NCI-H128 (cell line): ENCODE data around the gene ITGB1.
"Not testable (repeated sequence)": the region's sequence is repeated elsewhere in the genome, so short reads cannot be mapped to it uniquely, and the experiment has no call there.

Source experiments
- DNase-seq: peaks from one replicate; lab custom pipeline; 2025; ENCODE audit not compliant: unreplicated experiment; lab: John Stamatoyannopoulos, UW

Gene ITGB1

DNA sequence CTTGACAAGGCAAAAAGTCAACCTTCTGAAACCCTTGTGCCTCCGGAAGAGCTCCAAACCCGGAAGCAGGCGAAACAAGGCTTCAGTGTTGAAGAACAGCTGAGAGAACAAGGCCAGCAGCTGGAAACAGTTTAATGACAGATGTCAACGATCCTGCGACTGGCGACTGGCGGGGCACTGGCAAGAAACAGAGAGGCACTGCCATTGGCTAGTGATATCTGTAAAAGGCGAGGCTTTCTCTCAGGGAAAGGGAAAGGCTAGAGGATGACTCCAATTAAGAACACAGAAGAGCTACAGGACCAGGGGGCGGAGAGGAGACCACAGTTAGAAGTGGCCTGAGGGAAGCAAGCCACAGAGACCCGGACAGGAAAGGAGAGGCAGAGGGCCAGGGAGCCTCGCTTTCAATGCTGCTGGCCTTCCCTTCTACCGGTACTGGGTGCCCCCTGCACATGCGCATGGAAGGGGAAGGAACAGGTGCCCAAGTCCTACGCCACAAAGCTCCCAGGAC, 19.4 kb downstream of the ITGB1 start:
- DNase-seq, result no peak

DNA sequence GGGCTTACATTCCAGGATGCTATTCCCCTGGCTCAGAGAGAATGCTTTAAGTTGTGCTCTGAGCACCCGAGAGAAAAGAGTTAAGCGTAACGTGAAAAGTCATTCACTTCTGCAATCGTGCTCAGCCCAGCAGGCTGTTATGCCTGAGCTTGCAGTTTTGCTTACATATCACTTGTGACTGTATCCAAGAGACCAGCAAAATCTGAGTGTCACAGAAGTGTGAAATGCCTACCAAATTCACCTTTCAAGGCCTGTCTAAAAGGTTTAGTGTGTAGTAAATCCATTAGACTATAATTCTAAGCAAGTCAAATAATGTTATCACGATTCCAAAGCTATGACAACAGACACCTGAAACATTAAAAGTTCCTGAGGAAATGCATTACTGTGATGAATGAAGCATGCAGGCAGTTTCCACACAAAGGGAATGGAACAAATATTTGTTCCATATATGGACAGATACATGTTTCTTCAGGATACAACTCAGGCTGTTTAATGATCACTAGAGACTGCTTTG, 20.1 kb downstream of the ITGB1 start:
- DNase-seq, result no peak

DNA sequence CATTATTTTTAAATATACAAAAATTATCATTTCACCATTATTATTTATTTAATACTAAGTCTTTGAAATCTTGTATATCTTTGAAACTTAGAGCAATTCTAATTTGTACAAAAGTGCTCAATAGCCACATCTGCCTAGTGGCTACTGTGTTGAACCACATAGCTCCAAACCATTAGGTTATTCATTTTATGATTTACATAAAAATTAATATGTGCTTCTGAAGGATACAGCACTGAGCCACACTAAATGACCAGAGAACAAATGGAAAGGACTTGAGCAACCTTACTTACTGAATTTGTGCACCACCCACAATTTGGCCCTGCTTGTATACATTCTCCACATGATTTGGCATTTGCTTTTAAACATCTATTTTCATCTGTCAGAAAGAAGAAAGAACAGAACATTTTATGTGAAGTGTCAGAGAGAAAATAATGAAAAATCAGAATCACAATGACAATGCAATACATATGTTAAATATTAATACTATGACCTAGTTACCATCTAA, 25.8 kb downstream of the ITGB1 start:
- no peak for DNase-seq

- no peak for DNase-seq
Observed at GRCh38 chr10:32931593-32931992, 26.4 kb downstream of the ITGB1 start.

DNA sequence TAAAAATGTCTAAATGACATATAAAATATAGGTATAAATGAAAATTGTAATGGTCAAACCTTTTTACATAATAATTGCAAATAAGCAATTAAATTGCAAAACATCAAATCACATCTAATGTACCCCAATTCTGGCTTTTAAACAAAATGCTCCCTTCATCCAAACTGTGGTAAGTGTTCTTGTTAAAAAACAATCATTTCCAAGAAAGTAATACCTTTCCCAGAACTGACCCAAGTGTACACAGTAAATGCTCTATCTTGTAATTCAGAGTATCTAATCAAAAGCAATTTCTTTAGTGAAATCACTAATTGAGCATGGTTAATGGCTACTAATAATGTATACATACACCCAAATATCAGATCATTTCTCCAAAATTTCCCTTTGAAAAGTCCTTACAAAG, 28.0 kb downstream of the ITGB1 start:
- no peak for DNase-seq

DNA sequence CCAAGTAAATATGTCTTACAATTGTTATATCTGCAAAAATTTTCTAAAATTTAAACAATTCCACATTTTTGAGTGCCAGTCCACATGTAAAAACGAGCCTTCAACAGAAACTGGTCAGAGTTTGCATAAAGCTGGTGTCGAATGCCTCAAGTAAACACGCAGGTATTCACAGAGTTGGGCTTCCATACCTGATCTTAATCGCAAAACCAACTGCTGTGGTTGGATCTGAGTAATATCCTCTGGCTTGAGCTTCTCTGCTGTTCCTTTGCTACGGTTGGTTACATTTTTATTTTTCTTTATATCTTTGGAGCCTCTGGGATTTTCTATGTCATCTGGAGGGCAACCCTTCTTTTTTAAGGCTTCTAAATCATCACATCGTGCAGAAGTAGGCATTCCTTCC, 28.4 kb downstream of the ITGB1 start:
- DNase-seq, result no peak

GRCh38 chr10:32927750-32928149, 30.3 kb downstream of the ITGB1 start:
- no peak for DNase-seq

DNA sequence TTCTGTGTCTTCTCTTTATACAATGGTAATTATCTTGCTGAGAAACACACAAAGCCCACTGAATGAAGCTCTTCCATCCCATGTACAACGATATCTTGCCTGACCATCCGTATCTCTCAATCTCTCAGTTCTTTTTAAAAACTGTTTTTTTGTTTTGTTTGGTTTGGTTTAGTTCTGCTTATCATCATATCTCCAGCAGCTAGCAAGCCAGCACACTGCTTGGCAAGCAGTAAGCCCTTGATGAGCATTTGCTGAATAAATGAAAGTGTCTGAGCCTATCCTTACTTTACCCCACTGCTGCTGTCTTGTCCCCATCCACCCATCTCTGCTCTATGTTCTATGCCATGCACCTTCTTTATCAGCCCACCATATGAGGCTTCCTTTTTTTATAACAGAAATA, 34.2 kb downstream of the ITGB1 start:
- DNase-seq, result no peak

DNA sequence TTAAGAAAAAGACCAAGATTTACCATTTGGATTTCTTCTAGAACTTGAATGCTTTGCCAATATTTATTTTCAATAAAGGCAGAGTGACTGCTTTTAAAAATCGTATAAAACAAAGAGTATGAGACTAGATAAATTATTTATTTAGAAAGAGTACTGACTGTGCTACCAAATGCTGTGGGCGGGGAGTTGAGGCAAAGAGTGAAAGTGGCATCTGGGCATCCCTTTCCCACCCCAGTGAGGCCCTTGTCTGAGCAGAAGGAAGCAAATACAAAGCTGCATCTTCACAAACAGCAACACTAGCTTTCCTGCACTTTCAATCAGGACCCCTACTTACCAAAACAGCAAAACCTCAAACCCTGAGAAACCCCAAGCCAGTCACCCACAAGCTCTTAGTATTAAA, 34.9 kb downstream of the ITGB1 start:
- no peak for DNase-seq

DNA sequence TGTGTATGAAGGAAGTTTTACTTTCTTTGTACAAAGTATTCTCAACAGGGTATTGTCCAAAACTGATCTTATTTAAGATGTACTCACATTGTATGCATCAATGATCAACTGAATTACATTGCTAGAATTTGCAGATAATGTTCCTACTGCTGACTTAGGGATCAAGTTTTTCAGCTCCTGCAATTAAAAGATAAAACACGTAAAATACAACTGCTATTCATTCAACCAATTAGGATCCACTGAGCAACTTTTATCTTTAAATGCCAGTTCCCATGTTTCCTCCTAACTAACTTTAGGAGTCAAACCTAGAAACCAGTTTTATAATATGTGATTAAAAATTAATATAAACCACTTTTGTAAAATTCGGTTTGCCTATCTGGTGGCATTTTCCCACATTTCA, 35.9 kb downstream of the ITGB1 start:
- DNase-seq, result no peak

DNA sequence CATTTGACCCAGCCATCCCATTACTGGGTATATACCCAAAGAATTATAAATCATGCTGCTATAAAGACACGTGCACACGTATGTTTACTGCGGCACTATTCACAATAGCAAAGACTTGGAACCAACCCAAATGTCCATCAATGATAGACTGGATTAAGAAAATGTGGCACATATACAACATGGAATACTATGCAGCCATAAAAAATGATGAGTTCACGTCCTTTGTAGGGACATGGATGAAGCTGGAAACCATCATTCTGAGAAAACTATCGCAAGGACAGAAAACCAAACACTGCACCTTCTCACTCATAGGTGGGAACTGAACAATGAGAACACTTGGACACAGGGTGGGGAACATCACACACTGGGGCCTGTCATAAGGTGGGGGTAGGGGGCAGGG, 40.2 kb downstream of the ITGB1 start:
- DNase-seq, result not testable (repeated sequence)

DNA sequence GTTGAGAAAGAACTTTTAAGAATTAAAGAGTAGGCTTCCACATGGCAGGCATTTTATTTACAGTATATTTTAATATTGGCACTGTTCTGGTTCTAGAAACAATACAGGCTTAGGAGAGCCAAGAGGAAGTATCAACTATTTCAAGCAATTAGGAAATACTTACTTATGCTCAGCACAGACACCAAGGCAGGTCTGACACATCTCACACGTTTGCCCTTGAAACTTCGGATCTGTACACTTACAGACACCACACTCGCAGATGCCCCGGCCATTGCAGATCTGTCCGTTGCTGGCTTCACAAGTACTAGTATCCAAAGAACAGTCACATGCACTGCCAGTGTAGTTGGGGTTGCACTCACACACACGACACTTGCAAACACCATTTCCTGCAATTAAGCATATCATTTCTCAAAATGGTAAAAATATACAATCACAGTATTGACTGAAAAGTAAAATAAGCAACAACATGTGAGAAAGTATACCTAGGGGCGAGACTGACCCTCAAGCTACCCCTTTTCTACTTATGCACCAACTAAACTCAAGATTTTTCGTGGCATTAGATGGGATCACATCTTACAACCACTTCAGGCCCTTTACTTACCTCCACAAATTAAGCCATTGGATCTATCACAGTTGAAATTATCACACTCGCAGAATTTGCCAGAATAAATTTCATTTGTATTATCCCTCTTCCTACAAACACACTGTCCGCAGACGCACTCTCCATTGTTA, 46.6 kb downstream of the ITGB1 start:
- DNase-seq, result no peak

DNA sequence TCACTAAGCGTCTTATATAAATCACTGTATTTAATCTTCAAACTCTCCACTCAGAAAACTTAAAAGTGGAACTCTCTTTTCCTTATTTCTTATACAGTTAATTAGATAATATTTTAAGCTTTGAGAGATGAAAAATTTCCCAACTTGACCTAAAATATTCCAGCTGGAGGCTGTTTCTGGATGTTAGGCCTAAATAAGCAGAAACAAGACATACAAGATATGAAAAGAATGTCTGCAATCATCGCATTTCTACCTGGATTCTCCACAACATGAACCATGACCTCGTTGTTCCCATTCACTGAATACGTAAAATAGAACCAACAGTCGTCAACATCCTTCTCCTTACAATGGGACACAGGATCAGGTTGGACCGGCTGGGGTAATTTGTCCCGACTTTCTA, 48.1 kb downstream of the ITGB1 start:
- not testable (repeated sequence) for DNase-seq

DNA sequence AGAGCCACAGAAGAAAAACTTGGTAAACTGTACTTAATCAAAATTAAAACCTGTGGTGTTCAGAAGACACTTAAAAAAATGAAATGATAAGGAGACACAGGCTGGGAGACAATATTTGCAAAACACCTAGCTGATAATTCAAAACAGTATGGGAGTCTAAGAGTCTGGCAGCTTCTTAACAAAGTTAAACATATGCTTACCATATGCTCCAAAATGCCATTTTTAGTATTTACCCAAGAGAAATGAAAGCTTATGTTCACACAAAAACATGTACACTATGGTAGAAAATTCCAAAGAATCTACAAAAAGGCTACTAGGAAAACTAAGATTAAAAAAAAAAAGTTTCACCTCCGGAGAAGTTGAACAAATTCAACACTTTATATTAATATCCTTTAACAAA, 48.6 kb downstream of the ITGB1 start:
- no peak for DNase-seq

DNA sequence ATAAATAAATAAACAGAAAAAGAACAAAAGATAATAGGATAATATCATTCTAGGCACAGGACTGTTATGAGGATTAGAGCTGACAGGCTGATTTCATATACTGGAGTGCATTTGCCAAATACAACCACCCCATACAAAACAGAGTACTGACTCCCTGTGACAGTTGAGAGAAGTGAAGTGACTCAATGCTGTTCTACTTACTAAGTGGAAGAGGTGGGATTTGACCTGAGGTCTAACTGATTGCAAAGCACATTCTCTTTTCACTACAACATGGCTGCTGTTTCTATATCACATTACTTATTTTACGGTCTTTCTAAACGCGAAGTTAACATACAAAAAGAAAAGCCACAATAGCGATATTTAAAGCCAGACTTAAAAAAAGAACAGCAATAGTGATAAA, 51.4 kb downstream of the ITGB1 start:
- no peak for DNase-seq

DNA sequence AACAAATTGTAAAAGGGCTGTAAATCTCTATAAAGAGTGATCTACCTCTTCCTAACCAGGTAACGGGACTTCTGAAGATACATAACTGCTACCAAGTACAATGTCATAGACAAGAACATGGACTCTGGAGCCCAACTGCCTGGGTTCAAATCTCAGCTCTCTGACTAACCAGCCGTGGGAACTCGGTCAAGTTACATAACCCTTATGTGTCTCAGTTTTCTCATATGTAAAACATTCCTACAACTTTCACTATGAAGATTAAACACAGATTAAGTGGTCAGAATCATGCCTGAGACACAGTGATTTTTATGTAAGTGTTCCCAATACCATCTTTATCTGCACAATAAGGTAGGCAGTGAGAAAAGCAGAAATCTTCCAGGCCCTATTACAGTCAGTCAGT, 52.6 kb downstream of the ITGB1 start:
- no peak for DNase-seq

- no peak for DNase-seq
Observed at GRCh38 chr10:32901815-32902214, 56.2 kb downstream of the ITGB1 start.

GRCh38 chr10:32895200-32895968, 62.6 kb downstream of the ITGB1 start:
- DNase-seq, result not testable (repeated sequence)

DNA sequence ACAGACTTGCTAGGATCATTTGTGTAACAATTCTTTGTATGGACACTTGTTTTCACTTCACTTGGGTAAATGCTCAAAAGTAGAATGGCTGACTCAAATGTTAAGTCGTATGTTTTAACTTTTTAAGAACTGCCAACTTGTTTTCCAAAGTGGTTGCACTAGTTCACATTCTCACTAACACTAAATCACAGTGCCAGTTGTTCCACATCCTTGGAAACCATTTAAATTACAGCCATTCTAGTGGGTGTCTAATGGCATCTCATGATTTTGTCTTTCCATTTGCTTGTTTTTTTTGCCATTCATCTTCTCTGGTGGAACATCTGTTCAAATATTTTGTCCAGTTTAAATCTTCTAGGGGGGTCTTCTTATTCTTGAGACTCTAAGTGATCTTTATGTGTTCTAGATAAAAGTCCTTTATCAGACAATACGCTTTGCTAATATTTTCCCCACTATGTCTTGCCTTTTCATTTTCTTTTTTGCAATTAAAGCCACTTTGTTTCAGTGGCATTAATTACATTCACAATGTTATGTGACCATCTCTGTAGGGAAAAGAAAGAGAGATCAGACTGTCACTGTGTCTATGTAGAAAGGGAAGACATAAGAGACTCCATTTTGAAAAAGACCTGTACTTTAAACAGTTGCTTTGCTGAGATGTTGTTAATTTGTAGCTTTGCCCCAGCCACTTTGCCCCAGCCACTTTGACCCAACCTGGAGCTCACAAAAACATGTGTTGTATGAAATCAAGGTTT, 63.9 kb downstream of the ITGB1 start:
- no peak for DNase-seq

GRCh38 chr10:32893434-32893833, 64.6 kb downstream of the ITGB1 start:
- no peak for DNase-seq

GRCh38 chr10:32891261-32891660, 66.8 kb downstream of the ITGB1 start:
- no peak for DNase-seq
